ENCODE results near the gene MEGF11.
"Not testable (repeated sequence)": the region's sequence is repeated elsewhere in the genome, so short reads cannot be mapped to it uniquely, and the experiment has no call there.

Gene MEGF11

GRCh38 chr15:66017000-66017399, 236.6 kb downstream of the MEGF11 start:
- Mint-ChIP-seq H3K27me3 (ENCODE audit: low read depth) (peaks cover 5% of the 10 kb centered on the region), H3K4me3 (no peak overlapping the region), H3K9me3 (no peaks in the 10 kb centered on the region), H3K36me3 (ENCODE audit: low read depth) (no peaks in the 10 kb centered on the region), H3K27ac (no peak overlapping the region), H3K4me1 (ENCODE audit: low read depth) (peaks cover 2% of the 10 kb centered on the region)

- no peak overlapping the region for H3K27ac Mint-ChIP-seq
- peaks cover 5% of the 10 kb centered on the region for H3K27me3 Mint-ChIP-seq (ENCODE audit: low read depth)
- H3K4me1 Mint-ChIP-seq (ENCODE audit: low read depth): peaks cover 2% of the 10 kb centered on the region
- no peaks in the 10 kb centered on the region for H3K36me3 Mint-ChIP-seq (ENCODE audit: low read depth)
- no peak overlapping the region for H3K4me3 Mint-ChIP-seq
- H3K9me3 Mint-ChIP-seq: no peaks in the 10 kb centered on the region
These were observed 237.4 kb downstream of the MEGF11 start for GRCh38 chr15:66016199-66016598.

GRCh38 chr15:66014635-66015182, 238.8 kb downstream of the MEGF11 start:
- H3K27ac Mint-ChIP-seq: no peak overlapping the region

GRCh38 chr15:66014022-66014421, 239.5 kb downstream of the MEGF11 start:
- Mint-ChIP-seq H3K27me3 (ENCODE audit: low read depth) (peaks cover 5% of the 10 kb centered on the region), H3K27ac (no peak overlapping the region), H3K36me3 (ENCODE audit: low read depth) (no peaks in the 10 kb centered on the region), H3K4me1 (ENCODE audit: low read depth) (peaks cover 2% of the 10 kb centered on the region), H3K9me3 (no peaks in the 10 kb centered on the region), H3K4me3 (no peak overlapping the region)

More at GRCh38 chr15:66014635-66015182, 238.8 kb downstream of the MEGF11 start:
- Mint-ChIP-seq H3K9me3 (no peaks in the 10 kb centered on the region), H3K4me3 (no peak overlapping the region), H3K27me3 (ENCODE audit: low read depth) (peaks cover 5% of the 10 kb centered on the region), H3K4me1 (ENCODE audit: low read depth) (peaks cover 2% of the 10 kb centered on the region), H3K36me3 (ENCODE audit: low read depth) (no peaks in the 10 kb centered on the region)

DNA sequence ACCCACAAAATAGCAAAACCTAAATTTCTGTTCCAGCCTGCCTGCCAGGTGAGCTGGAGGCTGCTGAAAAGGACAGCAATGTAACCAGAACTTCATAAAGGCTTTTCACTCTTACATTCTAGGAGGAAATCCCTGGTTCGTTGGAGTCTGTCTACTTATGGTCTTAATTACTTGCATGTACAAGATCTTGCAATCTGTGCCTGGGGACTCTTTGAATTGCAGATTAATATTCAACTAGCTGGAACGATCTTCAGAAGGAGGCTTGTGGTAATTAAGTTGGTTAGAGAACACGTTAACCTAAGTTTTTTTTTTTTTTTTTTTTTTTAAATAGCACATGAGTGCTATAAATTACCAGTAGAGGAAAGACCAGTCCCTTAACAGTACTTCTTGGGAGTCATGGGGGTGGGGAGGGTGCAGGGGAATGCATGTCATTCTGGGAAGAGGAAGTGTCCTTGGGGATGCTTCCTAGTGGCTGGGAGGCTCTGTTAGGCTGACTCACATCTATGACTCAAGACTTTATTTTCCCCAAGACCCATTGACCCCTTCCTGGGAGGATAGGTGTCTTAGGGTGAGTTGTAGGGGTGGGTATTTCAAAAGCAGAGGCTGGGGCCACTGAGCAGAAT, 244.5 kb downstream of the MEGF11 start:
- H3K9me3 Mint-ChIP-seq: no peaks in the 10 kb centered on the region
- H3K27ac Mint-ChIP-seq: no peak overlapping the region
- no peaks in the 10 kb centered on the region for H3K36me3 Mint-ChIP-seq (ENCODE audit: low read depth)
- H3K4me3 Mint-ChIP-seq: no peak overlapping the region
- peaks cover 5% of the 10 kb centered on the region for H3K27me3 Mint-ChIP-seq (ENCODE audit: low read depth)
- H3K4me1 Mint-ChIP-seq (ENCODE audit: low read depth): peaks cover 2% of the 10 kb centered on the region

DNA sequence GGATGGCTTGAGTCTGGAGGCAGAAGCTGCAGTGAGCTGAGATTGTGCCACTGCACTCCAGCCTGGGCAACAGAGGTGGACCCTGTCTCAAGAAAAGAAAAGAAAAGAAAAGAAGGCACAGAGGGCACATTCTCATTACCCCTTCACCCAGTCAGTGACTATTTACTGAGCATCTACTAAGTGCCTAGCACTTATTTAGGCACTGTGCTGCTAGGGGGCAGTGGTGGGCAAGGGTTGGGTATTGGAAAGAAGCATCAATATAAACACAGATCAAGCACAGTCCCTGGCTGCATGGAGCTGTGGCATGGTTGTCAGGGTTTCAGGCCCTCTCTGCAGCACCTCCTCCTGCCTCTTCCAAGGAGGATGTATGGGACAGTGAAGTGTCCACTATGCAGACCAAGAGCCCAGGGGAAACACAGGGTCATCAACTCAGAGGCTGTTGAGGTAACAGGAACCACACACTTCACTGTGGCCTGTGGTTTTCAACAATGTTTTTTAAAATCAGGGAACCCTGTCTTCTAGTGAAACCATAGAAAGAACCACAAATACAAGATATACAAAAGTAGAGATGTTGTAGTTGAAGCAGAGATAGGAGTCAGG, 245.8 kb downstream of the MEGF11 start:
- no peak overlapping the region for H3K4me3 Mint-ChIP-seq
- H3K27ac Mint-ChIP-seq: no peak overlapping the region
- H3K4me1 Mint-ChIP-seq (ENCODE audit: low read depth): no peaks in the 10 kb centered on the region
- H3K36me3 Mint-ChIP-seq (ENCODE audit: low read depth): no peaks in the 10 kb centered on the region
- no peaks in the 10 kb centered on the region for H3K9me3 Mint-ChIP-seq
- H3K27me3 Mint-ChIP-seq (ENCODE audit: low read depth): no peaks in the 10 kb centered on the region

GRCh38 chr15:66006986-66007385, 246.6 kb downstream of the MEGF11 start:
- no peaks in the 10 kb centered on the region for H3K9me3 Mint-ChIP-seq
- no peak overlapping the region for H3K4me3 Mint-ChIP-seq
- H3K4me1 Mint-ChIP-seq (ENCODE audit: low read depth): no peaks in the 10 kb centered on the region
- no peaks in the 10 kb centered on the region for H3K27me3 Mint-ChIP-seq (ENCODE audit: low read depth)
- H3K36me3 Mint-ChIP-seq (ENCODE audit: low read depth): no peaks in the 10 kb centered on the region
- no peak overlapping the region for H3K27ac Mint-ChIP-seq

DNA sequence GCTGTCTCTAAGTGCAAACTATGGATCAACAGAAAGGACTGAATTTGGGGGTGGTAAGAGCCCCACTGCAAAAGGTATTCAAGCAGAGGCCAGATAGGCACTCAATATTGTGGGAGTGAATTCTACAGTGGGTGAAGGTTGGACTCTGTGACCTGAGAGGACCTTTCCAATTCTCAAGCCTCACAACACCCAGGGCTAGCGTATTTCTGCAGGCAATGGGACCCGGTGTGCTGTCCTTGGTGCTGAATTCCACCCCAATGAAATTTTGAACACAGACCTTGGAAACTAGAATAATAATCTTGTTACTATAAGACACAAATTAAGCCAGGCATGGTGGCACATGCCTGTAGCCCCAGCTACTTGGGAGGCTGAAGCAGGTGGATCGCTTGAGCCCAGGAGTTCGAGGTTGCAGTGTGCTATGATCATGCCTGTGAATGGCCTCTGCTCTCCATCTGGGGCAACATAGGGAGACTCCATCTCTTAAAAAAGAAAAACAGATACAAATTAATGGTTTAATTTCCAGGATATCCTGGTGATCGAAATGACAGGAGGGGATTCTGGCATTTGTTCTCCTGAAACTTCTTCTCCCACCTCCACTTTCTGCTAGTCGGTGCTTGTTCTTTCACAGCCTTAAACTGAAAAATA, 248.8 kb downstream of the MEGF11 start:
- Mint-ChIP-seq H3K36me3 (ENCODE audit: low read depth) (no peaks in the 10 kb centered on the region), H3K27me3 (ENCODE audit: low read depth) (peaks cover 4% of the 10 kb centered on the region), H3K4me1 (ENCODE audit: low read depth) (no peaks in the 10 kb centered on the region), H3K4me3 (no peak overlapping the region), H3K27ac (no peak overlapping the region), H3K9me3 (no peaks in the 10 kb centered on the region)

- not testable (repeated sequence) for H3K4me3 Mint-ChIP-seq; H3K27me3 Mint-ChIP-seq (ENCODE audit: low read depth); H3K9me3 Mint-ChIP-seq; H3K4me1 Mint-ChIP-seq (ENCODE audit: low read depth); H3K27ac Mint-ChIP-seq; H3K36me3 Mint-ChIP-seq (ENCODE audit: low read depth)
These were observed 250.4 kb downstream of the MEGF11 start for GRCh38 chr15:66003129-66003528.

- H3K9me3 Mint-ChIP-seq: no peaks in the 10 kb centered on the region
- H3K4me3 Mint-ChIP-seq: no peak overlapping the region
- no peak overlapping the region for H3K27ac Mint-ChIP-seq
- H3K4me1 Mint-ChIP-seq (ENCODE audit: low read depth): no peaks in the 10 kb centered on the region
- no peaks in the 10 kb centered on the region for H3K36me3 Mint-ChIP-seq (ENCODE audit: low read depth)
- peaks cover 10% of the 10 kb centered on the region for H3K27me3 Mint-ChIP-seq (ENCODE audit: low read depth)
These were observed 251.7 kb downstream of the MEGF11 start for GRCh38 chr15:66001717-66002426.

GRCh38 chr15:66001042-66001441, 252.5 kb downstream of the MEGF11 start:
- Mint-ChIP-seq H3K36me3 (ENCODE audit: low read depth) (no peaks in the 10 kb centered on the region), H3K27me3 (ENCODE audit: low read depth) (peaks cover 10% of the 10 kb centered on the region), H3K4me1 (ENCODE audit: low read depth) (no peaks in the 10 kb centered on the region), H3K4me3 (no peak overlapping the region), H3K9me3 (no peaks in the 10 kb centered on the region), H3K27ac (no peak overlapping the region)

GRCh38 chr15:65998486-65998885, 255.1 kb downstream of the MEGF11 start:
- H3K27me3 Mint-ChIP-seq (ENCODE audit: low read depth): peaks cover 20% of the 10 kb centered on the region
- no peak overlapping the region for H3K27ac Mint-ChIP-seq

GRCh38 chr15:65996901-65997300, 256.6 kb downstream of the MEGF11 start:
- Mint-ChIP-seq H3K4me1 (ENCODE audit: low read depth) (no peaks in the 10 kb centered on the region), H3K4me3 (no peak overlapping the region), H3K36me3 (ENCODE audit: low read depth) (no peaks in the 10 kb centered on the region), H3K27me3 (ENCODE audit: low read depth) (peaks cover 32% of the 10 kb centered on the region), H3K27ac (no peak overlapping the region), H3K9me3 (no peaks in the 10 kb centered on the region)

More at GRCh38 chr15:65998486-65998885, 255.1 kb downstream of the MEGF11 start:
- H3K36me3 Mint-ChIP-seq (ENCODE audit: low read depth): no peaks in the 10 kb centered on the region
- no peak overlapping the region for H3K4me3 Mint-ChIP-seq
- H3K9me3 Mint-ChIP-seq: no peaks in the 10 kb centered on the region
- H3K4me1 Mint-ChIP-seq (ENCODE audit: low read depth): no peaks in the 10 kb centered on the region

- Mint-ChIP-seq H3K27me3 (ENCODE audit: low read depth) (peaks cover 46% of the 10 kb centered on the region), H3K9me3 (no peaks in the 10 kb centered on the region), H3K27ac (no peak overlapping the region), H3K4me1 (ENCODE audit: low read depth) (no peaks in the 10 kb centered on the region), H3K36me3 (ENCODE audit: low read depth) (no peaks in the 10 kb centered on the region), H3K4me3 (no peak overlapping the region)
These were observed 258.7 kb downstream of the MEGF11 start for GRCh38 chr15:65994832-65995231.

Data from T-helper 1 cell treated with Interleukin-12 subunit alpha and Interleukin-12 subunit beta and Interleukin-4 antibody, amounts not matched to agents 30 μg/mL and 1 μg/mL, for 36 hours (primary cell).